ENCODE results near the gene SYNGR4. TPM values are rescaled to one million over a fixed set of nuclear protein-coding genes. Genes with fewer than 3 reads are reported as not detected.

SYNGR4 gene
- total RNA-seq, 1 donor from 2014 or later, result not detected

GRCh38 chr19:48415395-48415794 lies 51.2 kb downstream of the SYNGR4 start:
- H3K9me3 Mint-ChIP-seq (ENCODE audit: unreplicated experiment), result no peaks in the 10 kb centered on the region
- no peak for TF ChIP-seq CTCF (IDR thresholded peaks at IDR 0.05)
- peaks cover 21% of the 10 kb centered on the region for H3K4me1 Mint-ChIP-seq (ENCODE audit: unreplicated experiment)
- H3K27ac Mint-ChIP-seq (ENCODE audit: unreplicated experiment), result no peak overlapping the region
- no peak overlapping the region for H3K4me3 Mint-ChIP-seq (ENCODE audit: unreplicated experiment)
- no peak for DNase-seq (ENCODE audit: extremely low spot score, unreplicated experiment)
- H3K27me3 Mint-ChIP-seq (ENCODE audit: unreplicated experiment), result no peaks in the 10 kb centered on the region
- no peaks in the 10 kb centered on the region for H3K36me3 Mint-ChIP-seq (ENCODE audit: unreplicated experiment)

- Mint-ChIP-seq H3K27me3 (ENCODE audit: unreplicated experiment) (no peaks in the 10 kb centered on the region), H3K27ac (ENCODE audit: unreplicated experiment) (no peak overlapping the region), H3K36me3 (ENCODE audit: unreplicated experiment) (no peaks in the 10 kb centered on the region), H3K4me1 (ENCODE audit: unreplicated experiment) (peaks cover 21% of the 10 kb centered on the region), H3K4me3 (ENCODE audit: unreplicated experiment) (no peak overlapping the region), H3K9me3 (ENCODE audit: unreplicated experiment) (no peaks in the 10 kb centered on the region)
- DNase-seq (ENCODE audit: extremely low spot score, unreplicated experiment), result no peak
- no peak for TF ChIP-seq CTCF (IDR thresholded peaks at IDR 0.05)
Measured at GRCh38 chr19:48415806-48416221, 51.6 kb downstream of the SYNGR4 start.

- no peaks in the 10 kb centered on the region for H3K9me3 Mint-ChIP-seq (ENCODE audit: unreplicated experiment)
- no peak overlapping the region for H3K4me3 Mint-ChIP-seq (ENCODE audit: unreplicated experiment)
- peaks cover 21% of the 10 kb centered on the region for H3K4me1 Mint-ChIP-seq (ENCODE audit: unreplicated experiment)
- no peak for TF ChIP-seq CTCF (IDR thresholded peaks at IDR 0.05)
- DNase-seq (ENCODE audit: extremely low spot score, unreplicated experiment), result no peak
- H3K27ac Mint-ChIP-seq (ENCODE audit: unreplicated experiment), result no peak overlapping the region
- H3K27me3 Mint-ChIP-seq (ENCODE audit: unreplicated experiment), result no peaks in the 10 kb centered on the region
- no peaks in the 10 kb centered on the region for H3K36me3 Mint-ChIP-seq (ENCODE audit: unreplicated experiment)
Measured at GRCh38 chr19:48417421-48417820, 53.3 kb downstream of the SYNGR4 start.

- peaks cover 3% of the 10 kb centered on the region for H3K36me3 Mint-ChIP-seq (ENCODE audit: unreplicated experiment)
- TF ChIP-seq CTCF (IDR thresholded peaks at IDR 0.05), result peak; percentile 9
- peaks cover 24% of the 10 kb centered on the region for H3K4me1 Mint-ChIP-seq (ENCODE audit: unreplicated experiment)
- DNase-seq (ENCODE audit: extremely low spot score, unreplicated experiment), result no peak
- H3K27me3 Mint-ChIP-seq (ENCODE audit: unreplicated experiment), result no peaks in the 10 kb centered on the region
- H3K27ac Mint-ChIP-seq (ENCODE audit: unreplicated experiment), result peak overlapping the region; percentile 77
- H3K9me3 Mint-ChIP-seq (ENCODE audit: unreplicated experiment), result no peaks in the 10 kb centered on the region
- H3K4me3 Mint-ChIP-seq (ENCODE audit: unreplicated experiment), result no peak overlapping the region
Measured at GRCh38 chr19:48418317-48419064, 54.3 kb downstream of the SYNGR4 start.

GRCh38 chr19:48419158-48419920 lies 55.2 kb downstream of the SYNGR4 start:
- Mint-ChIP-seq H3K9me3 (ENCODE audit: unreplicated experiment) (no peaks in the 10 kb centered on the region), H3K4me1 (ENCODE audit: unreplicated experiment) (peaks cover 17% of the 10 kb centered on the region), H3K36me3 (ENCODE audit: unreplicated experiment) (peaks cover 3% of the 10 kb centered on the region), H3K27me3 (ENCODE audit: unreplicated experiment) (no peaks in the 10 kb centered on the region), H3K4me3 (ENCODE audit: unreplicated experiment) (no peak overlapping the region), H3K27ac (ENCODE audit: unreplicated experiment) (no peak overlapping the region)
- no peak for TF ChIP-seq CTCF (IDR thresholded peaks at IDR 0.05)
- no peak for DNase-seq (ENCODE audit: extremely low spot score, unreplicated experiment)
